Esophagus mucosa (tissue), 1 donor: ENCODE results near the gene TDRD9. TPM values are rescaled to one million over a fixed set of nuclear protein-coding genes. Genes with fewer than 3 reads are reported as not detected.
"Not testable (repeated sequence)": the region's sequence is repeated elsewhere in the genome, so short reads cannot be mapped to it uniquely, and the experiment has no call there.

Experiments used
- ATAC-seq: fragments of 200-7000 bp; cut with Tn5 transposase; one replicate; pipeline ENCODE4 v1.9.1; 2020
- total RNA-seq: library from RNA; stranded (reverse); gene quantifications from one replicate; pipeline ENCODE4 v1.2.4, GENCODE V29; 2023
- donor health status: DM: yes; HTN: yes; CAD: no.

The TDRD9 gene
- total RNA-seq, 1 donor from 2014 or later: 0.16 TPM

DNA sequence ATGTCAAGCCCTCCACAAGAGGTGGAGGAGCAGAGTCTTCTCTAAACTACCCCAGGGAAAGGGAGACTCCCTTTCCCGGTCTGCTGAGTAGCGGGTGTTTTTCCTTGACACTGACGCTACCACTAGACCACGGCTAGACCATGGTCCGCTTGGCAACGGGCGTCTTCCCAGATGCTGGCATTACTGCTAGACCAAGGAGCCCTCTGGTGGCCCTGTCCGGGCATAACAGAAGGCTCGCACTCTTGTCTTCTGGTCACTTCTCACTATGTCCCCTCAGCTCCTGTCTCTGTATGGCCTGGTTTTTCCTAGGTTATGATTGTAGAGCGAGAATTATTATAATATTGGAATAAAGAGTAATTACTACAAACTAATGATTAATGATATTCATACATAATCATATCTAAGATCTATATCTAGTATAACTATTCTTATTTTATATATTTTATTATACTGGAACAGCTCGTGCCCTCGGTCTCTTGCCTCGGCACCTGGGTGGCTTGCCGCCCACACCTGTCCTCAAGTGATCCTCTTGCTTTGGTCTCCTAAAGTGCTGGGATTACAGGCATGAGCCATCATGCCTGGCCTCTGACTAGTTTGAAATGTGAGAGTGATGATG, 52.5 kb downstream of the TDRD9 start:
- not testable (repeated sequence) for ATAC-seq

DNA sequence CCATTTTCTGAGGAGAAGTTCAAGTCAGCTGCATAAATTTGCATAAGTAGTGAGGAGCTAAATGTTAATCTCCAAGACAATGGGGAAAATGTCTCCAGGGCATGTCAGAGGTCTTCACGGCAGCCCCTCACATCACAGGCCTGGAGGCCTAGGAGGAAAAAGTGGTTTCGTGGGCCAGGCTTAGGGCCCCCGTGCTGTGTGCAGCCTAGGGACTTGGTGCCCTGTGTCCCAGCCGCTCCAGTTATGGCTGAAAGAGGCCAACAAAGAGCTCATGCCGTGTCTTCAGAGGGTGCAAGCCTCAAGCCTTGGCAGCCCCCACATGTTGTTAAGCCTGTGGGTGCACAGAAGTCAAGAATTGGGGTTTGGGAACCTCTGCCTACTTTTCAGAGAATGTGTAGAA, 55.9 kb downstream of the TDRD9 start:
- no peak for ATAC-seq

DNA sequence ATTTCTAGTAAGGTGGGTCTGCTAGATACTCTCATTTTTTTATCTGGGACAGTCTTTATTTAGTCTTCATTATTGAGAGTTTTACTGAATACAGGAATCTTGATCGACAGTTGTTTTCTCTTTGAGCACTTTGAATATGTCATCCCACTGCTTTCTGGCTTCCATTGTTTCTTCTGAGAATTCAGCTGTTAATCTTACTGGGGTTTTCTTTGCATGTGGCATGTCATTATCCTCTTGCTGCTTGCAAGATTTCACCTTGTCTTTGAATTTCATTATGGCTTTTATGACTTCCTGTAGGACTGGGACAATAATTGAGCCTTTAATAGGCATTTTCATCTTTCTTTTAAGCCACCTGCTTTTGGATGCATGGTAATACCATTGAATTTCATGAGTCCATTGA, 60.8 kb downstream of the TDRD9 start:
- no peak for ATAC-seq

DNA sequence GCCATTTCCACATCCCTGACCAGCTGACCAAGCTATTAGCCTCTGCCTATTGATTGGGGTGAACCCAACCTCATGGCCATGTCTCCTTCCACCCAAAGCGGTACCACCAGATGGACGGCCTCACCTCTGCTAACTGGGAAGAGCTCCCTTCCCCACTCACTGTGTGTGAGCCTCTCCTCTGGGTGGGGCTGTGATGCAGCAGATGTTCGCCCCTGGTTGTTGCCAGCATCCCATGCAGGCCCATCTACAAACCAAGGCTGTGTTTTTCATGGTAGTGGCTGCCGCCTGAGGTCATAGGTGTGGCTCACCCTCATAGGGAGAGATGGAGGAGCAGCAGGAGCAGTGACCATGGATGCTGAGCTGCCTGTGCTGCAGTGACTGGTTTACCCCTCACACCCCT, 61.7 kb downstream of the TDRD9 start:
- ATAC-seq: no peak

DNA sequence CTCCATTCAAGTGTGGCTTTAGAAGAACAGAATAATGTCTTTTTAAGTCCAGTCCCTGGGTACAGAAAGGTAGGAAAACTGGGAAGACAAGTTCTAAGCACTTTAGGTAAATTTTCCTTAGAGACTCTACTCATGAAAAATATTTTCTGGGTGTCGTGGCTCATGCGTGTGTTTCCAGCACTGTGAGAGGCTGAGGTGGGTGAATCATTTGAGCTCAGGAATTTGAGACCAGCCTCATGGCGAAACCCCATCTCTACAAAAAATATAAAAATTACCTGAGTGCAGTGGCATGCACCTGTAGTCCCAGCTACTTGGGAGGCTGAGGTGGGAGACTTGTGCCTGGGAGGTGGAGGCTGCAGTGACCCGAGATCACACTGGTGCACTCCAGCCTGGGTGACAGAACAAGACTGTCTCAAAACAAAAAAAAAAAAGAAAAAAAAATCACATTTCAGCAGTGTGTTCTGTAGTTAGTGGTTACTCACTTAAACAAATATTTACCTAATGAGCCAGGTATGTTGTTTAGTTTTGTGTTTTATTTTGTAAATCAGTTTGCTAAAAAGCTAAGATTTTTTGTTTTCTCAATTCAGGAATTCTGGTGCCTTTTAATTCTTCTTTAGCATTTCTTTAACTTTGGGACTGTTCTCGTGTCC, 66.4 kb downstream of the TDRD9 start:
- ATAC-seq: no peak

DNA sequence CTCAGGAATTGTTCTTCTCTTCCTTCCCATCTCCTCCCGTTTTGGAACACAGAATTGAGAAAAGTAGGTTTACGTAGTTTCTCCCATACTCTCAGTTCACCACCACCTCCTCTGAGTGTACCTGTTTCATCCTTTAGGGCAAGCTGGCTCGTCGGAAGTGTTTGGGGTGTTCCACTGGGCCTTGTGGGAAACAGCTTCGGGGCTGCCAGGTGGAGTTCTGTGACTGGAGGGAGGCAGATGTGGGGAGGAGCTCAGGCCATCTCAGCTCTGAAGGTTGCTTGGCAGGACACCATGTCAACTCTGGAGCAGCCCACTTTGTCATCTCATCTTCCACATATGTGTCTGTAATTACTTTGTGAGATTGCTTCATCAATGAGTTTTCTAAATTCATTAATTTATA, 67.6 kb downstream of the TDRD9 start:
- no peak for ATAC-seq

DNA sequence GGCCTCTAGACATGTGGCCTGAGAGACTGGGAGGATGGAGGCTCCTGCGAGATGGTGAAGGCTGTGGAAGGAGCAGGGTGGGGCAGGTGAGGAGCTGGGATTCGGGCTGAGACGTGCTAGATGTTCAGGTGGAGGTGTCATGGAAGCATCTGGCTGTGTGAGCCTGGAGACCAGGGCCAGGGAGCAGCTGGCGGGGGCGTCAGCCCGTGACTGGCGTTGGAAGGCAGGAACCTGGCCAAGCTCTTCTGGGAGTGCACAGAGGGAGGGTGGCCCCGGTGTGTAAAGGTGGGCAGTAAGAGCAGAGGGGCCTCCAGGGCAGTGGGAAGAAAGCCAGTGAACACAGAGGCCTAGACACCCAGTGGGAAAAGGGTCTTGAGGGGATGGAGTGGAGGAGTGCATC, 69.1 kb downstream of the TDRD9 start:
- ATAC-seq: peak; percentile 23

DNA sequence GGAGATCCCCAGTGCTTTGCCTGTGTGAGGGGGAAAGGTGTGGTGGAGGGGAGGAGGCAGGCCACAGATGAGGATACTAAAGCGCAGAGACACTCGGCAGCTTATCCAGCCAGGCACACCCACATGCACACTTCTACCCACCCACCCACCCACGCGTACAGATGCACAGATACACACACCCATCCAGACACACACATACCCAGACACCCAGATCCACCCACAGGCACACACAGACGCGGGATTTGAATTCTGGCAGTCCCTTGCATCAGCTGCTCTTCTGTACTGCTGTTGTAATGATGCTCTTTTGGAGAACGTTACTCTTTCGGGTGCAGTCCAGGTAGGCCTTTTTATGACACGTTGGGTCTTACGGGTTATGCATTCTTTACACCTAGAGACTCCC, 69.8 kb downstream of the TDRD9 start:
- no peak for ATAC-seq

DNA sequence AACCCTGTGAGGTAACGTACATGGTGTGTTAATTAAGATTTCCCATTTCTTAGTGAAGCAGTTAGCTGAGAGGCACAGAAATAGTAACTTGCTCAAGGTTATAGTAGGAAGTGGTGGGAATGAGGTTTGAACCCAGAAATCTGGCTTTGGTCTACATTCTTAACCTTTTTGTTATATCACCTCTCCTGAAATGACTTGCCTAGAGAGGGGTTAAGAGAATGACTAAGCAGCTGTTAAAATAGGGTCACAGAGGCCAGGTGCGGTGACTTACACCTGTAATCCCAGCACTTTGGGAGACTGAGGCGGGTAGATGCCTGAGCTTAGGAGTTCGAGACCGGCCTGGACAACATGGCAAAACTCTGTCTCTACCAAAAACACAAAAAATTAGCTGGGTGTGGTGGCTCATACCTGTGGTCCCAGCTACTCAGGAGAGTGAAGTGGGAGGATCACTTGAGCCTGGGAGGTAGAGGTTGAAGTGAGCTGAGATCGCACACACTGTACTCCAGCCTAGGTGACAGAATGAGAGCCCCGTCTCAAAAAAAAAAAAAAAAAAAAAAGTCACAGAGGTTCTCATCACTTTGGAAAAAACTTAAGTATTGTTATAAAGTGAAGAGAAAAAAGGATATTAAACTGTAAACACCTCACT, 71.7 kb downstream of the TDRD9 start:
- ATAC-seq: no peak

DNA sequence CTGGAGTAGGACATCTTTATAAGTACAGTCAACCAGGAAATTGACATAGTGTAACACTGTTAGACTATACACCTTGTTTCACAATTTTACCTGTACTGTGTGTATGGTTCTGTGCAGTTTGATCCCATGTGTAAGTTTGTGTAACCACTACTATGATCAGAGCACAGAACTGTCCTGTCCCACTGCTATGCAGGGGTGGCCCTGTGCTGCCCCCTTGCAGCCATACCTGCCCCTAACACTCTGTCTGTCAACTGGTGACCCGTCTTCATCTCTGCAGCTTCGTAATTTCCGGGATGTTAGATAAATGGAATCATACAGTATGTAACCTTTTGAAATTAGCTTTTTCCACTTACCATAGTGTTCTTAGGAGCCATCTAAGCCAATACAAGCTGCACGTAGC, 72.7 kb downstream of the TDRD9 start:
- peak; percentile 37 for ATAC-seq

DNA sequence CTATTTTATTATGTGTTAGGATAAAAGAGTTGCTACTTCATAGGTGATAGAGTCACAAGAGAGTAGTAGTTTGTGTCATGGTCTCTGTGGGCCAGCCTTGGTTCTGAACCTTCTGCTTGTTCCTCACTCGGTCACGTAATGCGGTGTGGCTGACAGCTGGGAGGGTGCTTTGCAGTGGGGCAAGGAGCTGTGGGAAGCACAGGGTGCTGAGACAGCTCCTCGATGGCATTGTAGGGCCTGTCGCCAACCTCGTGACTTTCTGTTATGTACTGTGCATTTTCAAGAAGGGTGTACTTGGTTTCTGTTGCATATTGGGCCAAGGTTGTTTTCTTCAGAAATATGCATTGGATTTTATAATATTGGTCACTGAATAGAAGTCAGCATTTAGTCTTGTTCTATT, 75.4 kb downstream of the TDRD9 start:
- ATAC-seq: no peak

DNA sequence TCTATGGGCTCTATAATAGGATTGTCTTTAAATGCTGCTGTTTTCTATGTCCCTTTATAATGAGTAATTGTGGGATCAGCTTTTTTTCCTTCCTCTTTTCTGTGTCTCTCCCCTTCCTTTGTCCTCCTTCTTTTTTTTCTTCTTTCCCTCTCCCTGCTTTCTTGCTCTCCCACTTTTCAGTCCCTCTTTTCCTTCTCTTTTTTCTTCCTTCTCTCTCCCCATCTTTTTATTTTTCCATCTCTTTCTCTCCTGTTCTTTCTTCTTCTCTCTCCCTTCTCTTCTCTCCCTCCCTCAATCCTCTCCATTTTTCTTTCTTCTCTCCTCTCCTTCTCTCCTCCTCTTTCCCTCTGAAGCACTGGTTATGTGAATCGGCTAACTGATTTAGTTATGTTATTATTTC, 76.6 kb downstream of the TDRD9 start:
- no peak for ATAC-seq

DNA sequence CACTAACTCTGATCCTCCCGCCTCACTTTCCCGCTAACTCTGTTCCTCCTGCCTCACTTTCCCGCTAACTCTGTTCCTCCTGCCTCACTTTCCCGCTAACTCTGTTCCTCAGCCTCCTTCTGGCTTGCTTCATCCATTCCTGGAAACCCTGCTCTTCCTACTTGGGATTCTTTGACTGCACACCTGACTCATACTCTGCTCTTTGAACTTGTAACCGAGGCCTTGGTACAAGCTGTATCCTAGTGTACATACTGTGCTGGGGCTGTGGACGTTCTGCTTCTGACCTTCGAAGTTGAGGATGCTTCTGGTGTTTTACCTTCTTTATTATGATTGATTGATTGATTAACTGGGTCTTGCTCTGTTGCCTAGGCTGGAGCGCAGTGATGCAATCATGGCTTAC, 77.2 kb downstream of the TDRD9 start:
- ATAC-seq: no peak

DNA sequence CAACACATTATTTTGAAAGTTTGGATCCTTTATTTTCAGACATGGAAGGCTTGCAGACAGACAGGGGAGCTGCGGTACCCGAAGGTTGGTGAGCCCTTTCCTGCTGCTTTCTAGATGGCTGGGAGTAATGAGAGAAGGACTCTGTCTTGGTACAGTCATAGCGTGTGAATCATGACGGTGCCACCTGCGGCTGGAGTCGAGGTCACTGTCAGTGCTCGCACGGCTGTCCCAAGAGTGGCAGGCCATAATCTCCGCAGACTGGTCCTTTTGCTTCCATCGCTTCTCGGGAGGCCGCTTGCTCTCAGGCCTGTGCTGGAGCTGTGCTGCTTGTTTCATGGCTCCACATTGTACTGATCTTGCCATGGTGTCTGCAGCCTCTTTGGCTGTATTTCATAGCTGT, 78.9 kb downstream of the TDRD9 start:
- no peak for ATAC-seq

DNA sequence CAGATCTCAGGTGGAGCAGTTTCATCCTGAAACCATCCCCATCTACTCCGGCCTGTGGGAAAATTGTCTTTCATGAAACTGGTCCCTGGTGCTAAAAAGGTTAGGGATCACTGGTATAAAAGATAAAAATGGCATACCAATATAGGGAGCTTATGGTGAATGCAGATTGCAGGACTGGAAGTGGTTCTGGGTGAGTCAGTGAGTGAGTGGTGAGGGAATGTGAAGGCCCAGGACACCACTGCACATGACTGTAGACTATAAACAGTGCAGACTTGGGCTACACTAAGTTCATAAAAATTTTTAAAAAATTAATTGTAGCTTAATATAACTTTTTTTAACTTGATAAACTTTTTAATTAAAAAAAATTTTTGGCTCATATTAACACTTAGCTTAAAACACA, 81.0 kb downstream of the TDRD9 start:
- ATAC-seq: no peak

DNA sequence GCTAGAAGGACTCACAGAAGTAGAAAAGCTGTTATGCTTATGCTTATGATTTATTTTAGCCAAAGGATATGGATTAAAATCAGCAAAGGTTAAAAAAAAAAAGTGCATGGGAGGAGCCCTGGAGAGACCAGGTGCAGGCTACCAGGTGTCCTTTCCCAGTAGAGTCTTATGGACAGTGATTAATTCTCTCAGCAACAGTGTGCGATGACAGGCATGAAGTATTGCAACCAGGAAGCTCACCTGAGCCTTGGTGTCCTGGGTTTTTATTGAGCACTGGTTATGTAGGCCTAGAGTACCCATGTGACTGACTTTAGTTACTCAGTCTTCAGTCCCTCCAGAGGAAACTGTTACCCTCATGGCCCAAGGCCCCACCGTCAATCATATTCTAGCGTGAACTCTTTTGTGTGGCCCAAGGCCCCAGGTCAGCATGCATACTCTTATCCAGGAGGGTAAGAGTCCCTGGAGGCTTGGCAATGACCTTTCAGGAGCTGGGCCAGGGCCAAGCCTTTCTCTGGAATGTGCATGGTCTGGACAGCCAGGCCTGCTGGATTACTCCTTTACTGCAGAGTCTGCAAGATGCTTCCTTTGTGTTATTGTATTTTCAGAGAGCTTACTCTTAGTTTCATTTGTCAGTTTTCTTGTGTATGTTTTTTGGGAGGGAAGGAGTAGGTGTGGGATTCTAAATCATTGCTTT, 83.7 kb downstream of the TDRD9 start:
- ATAC-seq: peak; percentile 87

DNA sequence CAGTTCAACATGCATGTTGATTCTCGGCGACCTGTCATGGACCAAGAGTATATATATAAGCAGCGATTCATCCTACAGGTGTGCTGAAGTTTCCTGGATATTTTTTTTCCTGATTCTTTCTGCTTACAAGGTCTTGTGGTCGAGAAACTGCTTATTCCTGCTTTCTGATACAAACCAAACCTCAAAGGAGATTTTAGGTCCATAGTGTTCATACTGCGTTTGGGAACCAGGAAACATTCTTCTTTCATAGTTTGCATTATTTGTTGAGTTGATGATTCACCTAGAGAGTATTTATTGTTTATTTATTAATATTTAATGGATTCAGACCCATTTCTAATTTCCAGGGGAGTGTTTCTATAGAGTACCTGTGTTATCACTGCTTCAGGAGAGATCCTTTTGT, 86.5 kb downstream of the TDRD9 start:
- no peak for ATAC-seq

DNA sequence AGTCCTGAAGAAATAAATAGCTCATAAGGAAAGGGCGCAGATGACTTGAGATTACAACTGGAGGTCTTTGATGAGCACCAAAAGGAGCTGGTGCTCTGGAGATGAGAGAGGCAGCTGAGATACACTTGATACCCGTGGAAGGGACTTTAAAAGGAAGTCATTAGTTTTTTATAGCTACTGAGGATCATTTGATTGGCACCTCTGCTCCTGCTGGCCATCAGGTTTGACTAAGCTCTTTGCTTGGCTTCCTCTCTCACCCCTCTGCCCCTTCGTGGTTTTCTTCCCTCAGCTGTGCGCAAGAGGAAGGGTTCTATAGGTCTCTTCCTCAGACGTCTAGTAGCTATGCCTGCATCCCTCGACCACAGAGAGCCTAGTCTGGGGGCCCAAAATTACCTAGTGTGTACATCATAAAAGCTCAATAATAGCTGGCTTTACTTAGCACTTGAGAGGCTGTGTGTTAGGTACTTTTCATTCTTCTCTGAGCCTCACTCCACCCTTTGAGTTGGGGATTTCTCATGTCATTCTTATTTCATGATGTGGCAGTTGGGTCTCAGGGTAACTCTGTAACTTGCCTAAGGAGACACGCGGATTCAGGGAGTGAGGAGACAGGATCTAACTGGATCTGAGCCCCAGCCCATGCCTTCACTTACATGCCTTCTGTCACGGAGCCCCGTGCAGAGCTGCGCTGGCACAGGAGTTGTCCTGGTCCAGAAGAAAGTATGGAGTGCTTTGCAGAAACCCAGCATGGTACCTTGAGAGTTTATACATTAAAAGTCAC, 88.8 kb downstream of the TDRD9 start:
- no peak for ATAC-seq

DNA sequence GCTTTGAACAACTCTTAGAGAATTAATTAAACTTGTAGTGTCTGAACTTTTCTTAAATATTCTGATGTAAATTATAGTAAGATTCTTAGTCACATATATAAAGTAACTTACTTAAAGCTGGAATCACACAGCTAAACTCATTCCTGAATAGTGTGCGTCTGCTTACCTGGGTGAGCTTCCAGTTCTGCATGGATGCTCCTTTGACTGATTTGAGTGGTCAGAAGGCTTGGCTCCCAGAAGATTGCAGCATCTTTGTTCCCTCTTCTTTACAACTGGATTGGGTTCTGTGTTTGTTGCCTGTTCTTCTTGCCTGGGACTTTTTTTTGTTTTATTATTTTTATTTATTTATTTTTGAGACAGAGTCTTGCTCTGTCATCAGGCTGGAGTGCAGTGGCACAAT, 90.8 kb downstream of the TDRD9 start:
- no peak for ATAC-seq

DNA sequence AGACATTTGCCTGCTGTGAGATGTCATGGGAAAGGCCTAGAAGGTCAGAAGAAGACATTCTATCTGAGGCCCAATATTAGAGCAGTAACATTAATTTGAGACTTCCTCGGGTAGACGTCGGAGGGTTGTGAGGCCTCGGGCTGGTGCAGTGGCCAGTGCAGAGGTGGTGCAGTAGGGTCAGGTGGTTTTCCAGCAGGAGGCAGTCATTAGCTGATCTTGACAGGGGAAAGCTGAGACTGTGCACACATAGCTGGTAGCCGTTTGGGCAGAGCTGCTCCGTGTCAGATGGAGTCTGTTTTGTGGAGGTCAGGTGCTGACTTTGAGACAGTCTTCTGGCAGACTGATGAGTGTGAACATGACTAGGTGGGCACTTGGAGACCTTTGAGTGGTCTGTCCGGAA, 91.5 kb downstream of the TDRD9 start:
- ATAC-seq: peak; percentile 11

DNA sequence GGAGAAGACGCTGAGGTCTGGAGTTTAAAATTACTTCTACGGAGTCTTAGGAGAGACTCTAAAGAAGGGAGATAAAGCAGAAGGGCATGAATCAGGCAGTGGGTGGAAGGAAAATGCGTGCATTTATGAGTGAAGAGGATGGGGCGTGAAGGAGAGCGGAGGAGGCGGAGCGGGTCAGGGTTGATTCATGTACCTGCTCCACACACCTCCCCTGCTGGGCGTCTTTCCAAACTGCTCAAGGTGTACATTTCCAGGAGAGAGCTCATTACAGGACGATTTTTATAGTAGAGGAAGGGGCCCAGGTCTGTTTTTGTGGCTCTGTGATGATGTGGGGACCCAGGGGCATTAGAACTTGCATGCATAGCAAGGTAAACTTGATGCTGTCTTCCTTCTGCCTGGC, 92.2 kb downstream of the TDRD9 start:
- no peak for ATAC-seq

DNA sequence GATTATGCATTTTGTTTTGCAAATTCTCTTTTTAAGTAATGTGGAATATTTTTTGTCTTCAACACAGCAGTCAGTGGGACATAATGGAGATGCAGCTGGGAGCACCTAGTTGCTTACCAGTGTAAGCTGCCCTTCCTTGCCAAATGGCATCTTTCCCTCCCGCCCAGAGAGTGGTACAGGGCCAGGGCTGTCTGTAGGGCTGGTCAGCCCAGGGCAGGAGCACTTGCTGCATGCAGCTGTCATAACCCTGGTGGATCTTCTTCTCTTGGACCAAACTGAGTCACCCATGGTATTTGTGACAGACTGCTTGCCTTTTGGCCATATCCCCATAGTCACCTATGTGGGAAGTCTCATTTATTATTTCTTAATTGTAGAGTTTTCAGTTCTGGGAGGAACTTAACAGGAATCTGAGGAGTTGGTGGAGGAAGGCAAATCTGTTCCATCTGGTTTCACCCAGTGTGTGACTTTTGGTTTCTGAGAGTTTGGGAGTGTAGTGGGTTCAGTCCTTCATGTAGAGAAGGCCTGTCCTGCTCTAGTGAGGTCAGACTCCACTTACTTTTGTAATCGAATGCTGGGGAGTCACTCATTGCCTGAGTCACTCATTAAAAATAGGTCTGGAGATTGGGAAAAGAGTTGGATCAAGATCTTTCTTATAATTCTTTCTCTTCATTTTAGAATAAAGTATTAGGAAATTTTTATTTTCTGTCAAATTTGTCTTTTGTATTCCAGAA, 95.2 kb downstream of the TDRD9 start:
- no peak for ATAC-seq
